Subcutaneous abdominal adipose tissue (tissue), 5 donors: Measurements from ENCODE around the gene CFAP57.
"Not testable (repeated sequence)": the region's sequence is repeated elsewhere in the genome, so short reads cannot be mapped to it uniquely, and the experiment has no call there.

ENCODE experiments used
- H3K27ac ChIP-seq: one replicate; pipeline ENCODE4 v1.7.0; 2013; ENCODE audit warnings: low read depth, mild to moderate bottlenecking, inconsistent platforms, low read length, moderate library complexity
- H3K27me3 ChIP-seq, 5 donors: one replicate each; pipeline ENCODE4 v1.7.0; 2013; ENCODE audit warnings: low read length in 5 of 5, inconsistent platforms in 1 of 5; ENCODE audit not compliant: control insufficient read depth in 5 of 5, insufficient read depth in 4 of 5
- H3K36me3 ChIP-seq, 5 donors: one replicate each; pipeline ENCODE4 v1.7.0; 2013; ENCODE audit warnings: low read length in 5 of 5; ENCODE audit not compliant: control insufficient read depth in 5 of 5, insufficient read depth in 5 of 5
- H3K4me1 ChIP-seq, 5 donors: one replicate each; pipeline ENCODE4 v1.7.0; 2013; ENCODE audit warnings: low read length in 5 of 5, mild to moderate bottlenecking in 3 of 5, moderate library complexity in 1 of 5; ENCODE audit not compliant: control insufficient read depth in 5 of 5, insufficient read depth in 5 of 5
- H3K4me3 ChIP-seq, 5 donors: one replicate each; pipeline ENCODE4 v1.7.0; 2013; ENCODE audit warnings: low read length in 5 of 5, low read depth in 1 of 5
- H3K9ac ChIP-seq, 5 donors: one replicate each; pipeline ENCODE4 v1.7.0; 2013; ENCODE audit warnings: low read length in 5 of 5, mild to moderate bottlenecking in 4 of 5, moderate library complexity in 3 of 5
- H3K9me3 ChIP-seq, 5 donors: one replicate each; pipeline ENCODE4 v1.7.0; 2013; ENCODE audit warnings: low read length in 5 of 5; ENCODE audit not compliant: control insufficient read depth in 5 of 5
- donor health status: healthy.
- donor health status: healthy.
- donor health status: healthy.
- donor health status: healthy.
- donor health status: healthy.

The CFAP57 gene

GRCh38 chr1:43199093-43199726 lies 27.1 kb downstream of the CFAP57 start:
- Histone ChIP-seq H3K9me3 (peaks cover 0 to 4% (median 0%) of the 10 kb centered on the region in 5 donors), H3K36me3 (no peaks in the 10 kb centered on the region), H3K4me3 (no peak overlapping the region), H3K9ac (no peak overlapping the region), H3K27me3 (no peaks in the 10 kb centered on the region), H3K4me1 (no peaks in the 10 kb centered on the region), H3K27ac (no peak overlapping the region)

DNA sequence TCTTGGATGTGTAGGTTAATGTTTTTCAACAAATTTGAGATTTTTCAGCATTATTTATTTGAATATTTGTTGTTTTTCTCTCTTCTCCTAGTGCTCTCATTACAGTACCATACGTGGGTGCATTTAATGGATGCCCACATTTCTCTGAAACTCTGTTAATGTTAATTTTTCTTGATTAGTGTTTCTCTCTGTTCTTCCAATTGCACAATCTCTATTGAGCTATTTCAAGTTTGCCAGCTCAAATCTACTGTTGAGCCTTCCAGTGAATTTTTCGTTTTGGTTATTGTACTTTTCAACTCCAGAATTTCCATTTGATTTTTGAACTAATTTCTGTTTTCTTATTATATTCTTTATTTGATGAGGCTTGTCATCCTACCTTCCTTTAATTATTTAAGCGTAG lies 31.7 kb downstream of the CFAP57 start:
- Histone ChIP-seq H3K36me3 (no peaks in the 10 kb centered on the region), H3K4me1 (peaks cover 5 to 27% (median 23%) of the 10 kb centered on the region in 5 donors), H3K27me3 (no peaks in the 10 kb centered on the region), H3K9me3 (peaks cover 0 to 4% (median 0%) of the 10 kb centered on the region in 5 donors), H3K27ac (no peak overlapping the region), H3K4me3 (no peak overlapping the region), H3K9ac (no peak overlapping the region)

GRCh38 chr1:43204394-43204793 lies 32.3 kb downstream of the CFAP57 start:
- Histone ChIP-seq H3K4me3 (no peak overlapping the region), H3K9ac (no peak overlapping the region), H3K27me3 (no peaks in the 10 kb centered on the region), H3K9me3 (peaks cover 0 to 4% (median 0%) of the 10 kb centered on the region in 5 donors), H3K27ac (no peak overlapping the region), H3K36me3 (no peaks in the 10 kb centered on the region), H3K4me1 (peaks cover 5 to 27% (median 23%) of the 10 kb centered on the region in 5 donors)

- Histone ChIP-seq H3K36me3 (no peaks in the 10 kb centered on the region), H3K4me1 (peaks cover 5 to 27% (median 23%) of the 10 kb centered on the region in 5 donors), H3K27me3 (no peaks in the 10 kb centered on the region), H3K9me3 (peaks cover 0 to 4% (median 0%) of the 10 kb centered on the region in 5 donors), H3K4me3 (no peak overlapping the region), H3K27ac (peak overlapping the region; percentile 23), H3K9ac (no peak overlapping the region)
Measured at GRCh38 chr1:43205671-43206070, 33.5 kb downstream of the CFAP57 start.

DNA sequence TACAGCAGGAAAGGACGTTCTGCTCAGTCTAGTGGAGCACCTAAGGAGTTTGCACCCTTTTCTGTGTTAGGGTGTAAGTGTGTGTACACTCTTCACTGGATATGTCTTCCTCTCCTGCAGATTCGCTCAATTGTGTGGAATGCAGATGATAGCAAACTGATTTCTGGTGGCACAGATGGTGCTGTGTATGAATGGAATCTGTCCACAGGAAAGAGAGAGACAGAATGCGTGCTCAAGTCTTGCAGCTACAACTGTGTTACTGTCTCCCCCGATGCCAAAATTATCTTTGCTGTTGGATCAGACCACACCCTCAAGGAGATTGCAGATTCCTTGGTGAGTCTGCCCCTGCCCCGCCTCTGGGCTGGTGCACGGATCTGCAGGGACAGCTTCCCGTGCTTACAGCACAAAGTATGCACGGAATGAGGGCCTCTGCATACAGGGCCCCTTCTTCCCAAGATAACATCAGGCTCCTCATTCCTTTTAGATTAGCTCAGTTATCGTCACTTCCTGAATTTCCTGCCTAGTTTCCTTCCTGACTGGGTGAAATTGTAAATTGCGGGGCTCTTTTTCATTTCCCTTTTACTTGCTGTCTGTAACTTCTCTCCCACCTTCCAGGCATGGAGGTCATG lies 34.6 kb downstream of the CFAP57 start:
- no peak overlapping the region for H3K9ac ChIP-seq
- H3K27ac ChIP-seq, result no peak overlapping the region
- peak overlapping the region; percentile 30 to 50 (median 35) for H3K4me3 ChIP-seq
- H3K4me1 ChIP-seq, result peaks cover 5 to 27% (median 23%) of the 10 kb centered on the region in 5 donors
- H3K36me3 ChIP-seq, result no peaks in the 10 kb centered on the region
- peaks cover 0 to 4% (median 0%) of the 10 kb centered on the region in 5 donors for H3K9me3 ChIP-seq
- no peaks in the 10 kb centered on the region for H3K27me3 ChIP-seq

DNA sequence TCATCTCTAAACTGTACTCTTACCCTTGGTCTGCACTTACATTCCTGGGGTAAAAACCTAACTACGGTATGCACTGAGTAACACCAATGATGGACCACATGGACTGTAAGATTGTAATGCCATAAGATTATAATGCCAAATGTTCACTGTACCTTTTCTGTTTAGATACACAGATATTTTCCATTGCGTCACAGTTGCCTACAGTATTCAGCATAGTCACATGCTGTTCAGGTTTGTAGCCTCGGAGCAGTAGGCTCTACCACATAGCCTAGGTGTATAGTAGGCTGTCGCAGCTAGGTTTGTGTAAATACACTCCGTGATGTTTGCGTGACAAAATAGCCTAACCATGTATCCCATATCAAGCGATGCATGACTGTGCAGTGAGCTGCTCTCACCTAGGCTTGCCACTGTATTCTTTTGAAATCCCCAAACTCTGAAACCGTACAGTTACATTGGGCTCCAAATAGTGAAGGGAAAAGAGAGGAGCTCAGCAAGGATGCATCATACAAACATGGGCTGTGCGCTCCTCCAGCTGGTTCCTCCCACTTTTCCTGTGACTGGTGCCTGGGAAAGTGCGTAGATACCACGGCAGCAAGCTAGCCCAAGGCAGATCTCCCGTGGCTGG lies 35.2 kb downstream of the CFAP57 start:
- Histone ChIP-seq H3K9ac (no peak overlapping the region), H3K36me3 (no peaks in the 10 kb centered on the region), H3K27me3 (no peaks in the 10 kb centered on the region), H3K27ac (no peak overlapping the region), H3K9me3 (peaks cover 0 to 4% (median 0%) of the 10 kb centered on the region in 5 donors), H3K4me1 (peaks cover 5 to 27% (median 23%) of the 10 kb centered on the region in 5 donors), H3K4me3 (peak overlapping the region in 2 of 5 donors; percentile 30 to 37)

DNA sequence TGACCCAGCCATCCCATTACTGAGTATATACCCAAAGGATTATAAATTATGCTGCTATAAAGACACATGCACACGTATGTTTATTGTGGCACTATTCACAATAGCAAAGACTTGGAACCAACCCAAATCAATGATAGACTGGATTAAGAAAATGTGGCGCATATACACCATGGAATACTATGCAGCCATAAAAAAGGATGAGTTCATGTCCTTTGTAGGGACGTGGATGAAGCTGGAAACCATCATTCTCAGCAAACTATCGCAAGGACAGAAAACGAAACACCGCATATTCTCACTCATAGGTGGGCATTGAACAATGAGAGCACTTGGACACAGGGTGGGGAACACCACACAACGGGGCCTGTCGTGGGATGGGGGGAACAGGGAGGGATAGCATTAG lies 36.1 kb downstream of the CFAP57 start:
- not testable (repeated sequence) for H3K27ac ChIP-seq, H3K36me3 ChIP-seq, H3K9ac ChIP-seq, H3K9me3 ChIP-seq, H3K27me3 ChIP-seq, H3K4me3 ChIP-seq
- H3K4me1 ChIP-seq, result peaks cover 5 to 27% (median 23%) of the 10 kb centered on the region in 5 donors

DNA sequence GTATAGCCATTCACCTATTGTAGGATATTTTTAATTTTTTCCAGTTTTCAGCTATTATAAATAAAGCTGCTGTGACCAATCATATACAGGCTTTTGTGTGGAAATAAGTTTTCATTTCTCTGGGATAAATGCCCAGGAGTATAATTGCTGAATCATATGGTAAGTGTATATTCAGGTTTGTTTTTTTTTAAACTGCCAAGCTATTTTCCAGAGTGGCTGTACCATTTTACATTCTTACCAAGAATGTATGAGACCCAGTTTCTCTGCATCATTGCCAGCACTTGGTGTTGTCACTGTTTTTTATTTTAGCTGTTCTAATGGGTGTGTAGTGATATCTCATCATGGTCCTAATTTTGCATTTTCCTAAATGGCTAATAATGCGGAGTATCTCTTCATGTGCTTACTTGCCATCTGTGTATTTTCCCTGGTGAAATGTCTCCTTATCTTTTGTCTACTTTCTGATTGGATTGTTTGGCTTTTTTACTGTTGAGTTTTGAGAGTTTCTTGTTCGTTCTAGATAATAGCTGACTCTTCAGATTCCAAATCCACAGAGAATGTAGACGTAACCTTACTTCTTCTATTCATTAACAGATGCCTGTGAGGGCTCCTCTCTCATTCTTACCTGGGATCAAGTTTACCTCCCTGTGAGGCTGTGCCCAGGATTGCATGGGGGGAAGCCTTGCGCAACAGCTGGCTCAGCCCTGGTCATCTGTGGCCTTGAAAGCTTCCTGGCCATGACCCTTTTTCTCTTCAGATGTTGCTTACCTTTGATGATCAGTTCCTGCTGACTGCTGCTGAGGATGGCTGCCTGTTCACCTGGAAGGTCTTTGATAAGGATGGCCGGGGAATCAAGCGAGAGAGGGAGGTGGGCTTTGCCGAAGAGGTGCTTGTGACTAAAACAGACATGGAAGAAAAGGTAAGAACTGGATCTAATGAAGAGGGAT lies 42.6 kb downstream of the CFAP57 start:
- Histone ChIP-seq H3K27ac (no peak overlapping the region), H3K9ac (no peak overlapping the region), H3K4me1 (no peaks in the 10 kb centered on the region), H3K36me3 (no peaks in the 10 kb centered on the region), H3K4me3 (no peak overlapping the region), H3K9me3 (no peaks in the 10 kb centered on the region), H3K27me3 (peaks cover 0 to 2% (median 0%) of the 10 kb centered on the region in 5 donors)

GRCh38 chr1:43217747-43218146 lies 45.6 kb downstream of the CFAP57 start:
- Histone ChIP-seq H3K4me3 (no peak overlapping the region), H3K9me3 (no peaks in the 10 kb centered on the region), H3K9ac (no peak overlapping the region), H3K27me3 (peaks cover 0 to 2% (median 0%) of the 10 kb centered on the region in 5 donors), H3K36me3 (no peaks in the 10 kb centered on the region), H3K4me1 (peaks cover 0 to 19% (median 10%) of the 10 kb centered on the region in 5 donors), H3K27ac (no peak overlapping the region)
